Dermis microvascular lymphatic vessel endothelial cell (primary cell): Measurements from ENCODE around the gene HOXA3. TPM values are rescaled to one million over a fixed set of nuclear protein-coding genes. Genes with fewer than 3 reads are reported as not detected.

Experiments used
- DNase-seq, 2 donors: peaks; one replicate each; pipeline versions ENCODE4 v3.0.0 to v3.0.0-alpha.2; 2010; ENCODE audit warnings: low read depth in 2 of 2
- total RNA-seq: library from RNA; depleted of rRNA; stranded (reverse); fragments of >200 nt; gene quantifications from 2 replicates; pipeline ENCODE4 v1.2.1, GENCODE V29; 2014

HOXA3 gene
- total RNA-seq, 1 donor from 2014 or later = 3.0 TPM

- no peak for DNase-seq
Measured at GRCh38 chr7:27189997-27190748, 37.8 kb upstream of the HOXA3 start.

GRCh38 chr7:27189295-27189996 is 37.1 kb upstream of the HOXA3 start:
- DNase-seq = no peak

- DNase-seq = peak in 1 of 2 donors; percentile 53
Measured at GRCh38 chr7:27188386-27189294, 36.3 kb upstream of the HOXA3 start.

GRCh38 chr7:27187475-27188385 is 35.3 kb upstream of the HOXA3 start:
- DNase-seq = no peak

- DNase-seq = no peak
Measured at GRCh38 chr7:27186668-27187474, 34.5 kb upstream of the HOXA3 start.

GRCh38 chr7:27185854-27186667 is 33.7 kb upstream of the HOXA3 start:
- DNase-seq = no peak

- peak in 1 of 2 donors; percentile 75 for DNase-seq
Measured at GRCh38 chr7:27185013-27185853, 32.9 kb upstream of the HOXA3 start, which contains the start of gene HOXA11. Gene HOXA11, minus strand, starts transcription at chr7:27185232. Its CDS starts 88 bp downstream, at chr7:27185144.

GRCh38 chr7:27184337-27185012 is 32.1 kb upstream of the HOXA3 start:
- peak in 1 of 2 donors; percentile 65 for DNase-seq

GRCh38 chr7:27183682-27184336 is 31.4 kb upstream of the HOXA3 start:
- peak in 1 of 2 donors; percentile 58 for DNase-seq

GRCh38 chr7:27182861-27183681 is 30.7 kb upstream of the HOXA3 start:
- peak in 1 of 2 donors; percentile 25 for DNase-seq

GRCh38 chr7:27182285-27182841 is 30.0 kb upstream of the HOXA3 start:
- DNase-seq = no peak

- DNase-seq = no peak
Measured at GRCh38 chr7:27181795-27182275, 29.5 kb upstream of the HOXA3 start.

GRCh38 chr7:27180431-27181420 is 28.3 kb upstream of the HOXA3 start:
- no peak for DNase-seq
